ENCODE data around the gene PITPNM1. TPM values are rescaled to one million over a fixed set of nuclear protein-coding genes. Genes with fewer than 3 reads are reported as not detected.
"Not testable (repeated sequence)": the region's sequence is repeated elsewhere in the genome, so short reads cannot be mapped to it uniquely, and the experiment has no call there.

PITPNM1 gene
- polyA plus RNA-seq, 3 donors: 11.5 to 22.8 (median 11.7) TPM

DNA sequence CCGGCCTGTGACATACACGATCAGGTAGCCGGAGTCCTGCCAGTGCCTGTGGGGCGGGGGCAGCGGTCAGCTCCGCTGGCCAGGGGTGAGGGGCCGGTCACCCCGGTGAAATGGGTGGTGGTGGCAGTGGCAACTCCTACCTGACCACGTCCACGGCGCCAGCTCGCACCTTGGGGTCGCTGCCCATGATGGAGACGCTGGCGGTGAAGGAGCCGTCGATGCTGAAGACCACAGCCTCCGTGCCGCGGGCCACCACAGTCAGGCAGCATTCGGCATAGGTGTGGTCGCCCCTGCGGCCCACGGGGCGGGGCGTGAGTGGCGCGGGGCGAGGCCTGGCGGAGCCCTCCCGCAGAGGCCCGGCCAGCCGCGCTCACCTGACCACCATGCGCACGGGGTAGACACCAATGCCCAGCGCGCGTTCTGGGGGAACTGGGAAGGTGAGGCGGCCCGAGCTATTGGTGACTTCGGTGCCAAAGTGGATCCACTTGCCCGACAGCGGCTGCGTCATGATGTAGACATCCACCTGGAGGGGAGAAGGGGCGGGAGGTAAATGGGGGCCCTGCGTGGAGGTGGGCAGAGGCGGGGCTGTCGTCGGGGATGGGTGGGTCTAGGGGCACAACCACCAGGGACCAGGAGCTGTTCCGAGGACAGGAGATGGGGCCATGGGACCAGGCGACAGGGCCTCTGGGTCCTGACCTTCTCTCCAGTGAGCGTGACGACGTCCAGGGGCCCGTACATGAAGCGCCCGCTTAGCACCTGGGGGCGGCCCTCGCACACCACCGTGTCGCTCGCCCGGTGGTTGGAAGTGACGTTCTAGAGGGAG lies 11.4 kb downstream of the PITPNM1 start:
- H3K27ac ChIP-seq (ENCODE audit: low read depth, low read length): no peak overlapping the region
- 95 to 97% (median 96%) methylated on average over 60 to 65 of the region's 65 CpGs for WGBS, 3 donors

DNA sequence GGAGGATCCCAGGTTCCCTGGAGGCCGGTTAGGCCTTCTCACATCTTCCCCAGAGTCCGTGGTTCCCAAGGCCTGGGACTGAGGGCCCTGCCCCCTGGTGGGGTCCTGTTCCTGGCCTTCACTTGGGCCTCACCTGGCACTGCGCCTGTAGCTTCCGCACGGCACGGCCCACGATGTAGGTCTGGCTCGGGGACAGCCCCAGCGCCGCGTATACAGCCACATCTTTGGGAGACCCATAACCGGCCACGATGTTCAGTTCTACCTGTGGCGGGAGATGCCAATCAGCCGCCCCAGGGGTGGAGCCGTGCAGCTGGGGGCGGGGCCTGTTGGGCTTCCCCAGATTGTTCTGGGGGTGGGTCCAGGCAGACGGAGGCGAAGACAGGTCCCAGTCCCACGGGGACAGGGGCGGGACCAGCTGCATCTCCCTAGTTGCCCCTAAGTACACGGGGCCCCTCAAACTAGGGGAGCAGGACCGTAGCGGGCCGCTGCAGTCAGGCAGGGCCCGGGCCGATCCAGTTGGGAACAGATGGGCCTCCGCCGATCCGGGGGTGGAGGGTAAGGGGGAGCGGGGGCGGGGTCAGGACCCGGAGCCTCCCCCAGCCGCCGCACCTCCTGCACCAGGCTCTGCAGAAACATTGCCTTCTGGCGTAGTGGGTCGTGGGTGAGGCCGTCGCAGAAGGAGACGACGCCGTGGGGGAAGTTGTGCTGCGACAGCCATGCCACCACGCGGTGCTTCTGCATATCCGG lies 12.2 kb downstream of the PITPNM1 start:
- no peak overlapping the region for H3K27ac ChIP-seq (ENCODE audit: low read depth, low read length)
- WGBS, 3 donors: 82 to 87% (median 86%) methylated on average over 46 of the region's 46 CpGs

DNA sequence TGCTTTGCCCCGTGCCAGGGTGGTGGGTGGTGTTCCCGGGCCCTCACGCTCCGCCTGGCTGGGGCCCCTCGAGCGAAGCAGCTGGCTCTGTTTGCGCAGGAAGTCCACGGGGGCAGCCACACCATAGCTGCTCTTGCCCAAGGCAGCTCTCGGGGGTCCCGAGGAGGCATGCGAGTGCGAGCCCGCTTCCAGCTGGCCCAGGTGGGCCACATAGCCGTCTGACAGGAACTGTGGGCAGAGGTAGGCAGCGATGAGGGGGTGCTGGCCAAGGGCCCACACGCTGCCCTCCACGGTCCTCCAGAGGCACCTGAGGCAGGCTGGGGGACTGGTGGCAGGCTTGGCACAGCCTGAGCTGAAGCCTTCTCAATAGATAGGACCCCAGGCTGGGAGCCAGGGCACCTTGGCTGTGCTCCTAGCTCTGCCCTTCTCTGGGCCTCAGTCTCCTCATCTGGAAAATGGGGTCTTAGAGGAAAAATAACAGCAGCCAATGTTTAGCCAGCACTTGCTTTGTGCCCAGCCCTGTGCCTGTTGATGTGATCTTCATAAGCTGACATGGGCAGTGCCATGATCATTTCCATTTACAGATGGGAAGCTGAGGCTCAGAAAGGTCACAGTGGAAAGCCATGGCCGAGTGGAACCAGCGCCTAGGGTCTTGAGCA lies 13.0 kb downstream of the PITPNM1 start:
- no peak overlapping the region for H3K27ac ChIP-seq (ENCODE audit: low read depth, low read length)
- WGBS, 3 donors: 88 to 90% (median 89%) methylated on average over 19 of the region's 19 CpGs

DNA sequence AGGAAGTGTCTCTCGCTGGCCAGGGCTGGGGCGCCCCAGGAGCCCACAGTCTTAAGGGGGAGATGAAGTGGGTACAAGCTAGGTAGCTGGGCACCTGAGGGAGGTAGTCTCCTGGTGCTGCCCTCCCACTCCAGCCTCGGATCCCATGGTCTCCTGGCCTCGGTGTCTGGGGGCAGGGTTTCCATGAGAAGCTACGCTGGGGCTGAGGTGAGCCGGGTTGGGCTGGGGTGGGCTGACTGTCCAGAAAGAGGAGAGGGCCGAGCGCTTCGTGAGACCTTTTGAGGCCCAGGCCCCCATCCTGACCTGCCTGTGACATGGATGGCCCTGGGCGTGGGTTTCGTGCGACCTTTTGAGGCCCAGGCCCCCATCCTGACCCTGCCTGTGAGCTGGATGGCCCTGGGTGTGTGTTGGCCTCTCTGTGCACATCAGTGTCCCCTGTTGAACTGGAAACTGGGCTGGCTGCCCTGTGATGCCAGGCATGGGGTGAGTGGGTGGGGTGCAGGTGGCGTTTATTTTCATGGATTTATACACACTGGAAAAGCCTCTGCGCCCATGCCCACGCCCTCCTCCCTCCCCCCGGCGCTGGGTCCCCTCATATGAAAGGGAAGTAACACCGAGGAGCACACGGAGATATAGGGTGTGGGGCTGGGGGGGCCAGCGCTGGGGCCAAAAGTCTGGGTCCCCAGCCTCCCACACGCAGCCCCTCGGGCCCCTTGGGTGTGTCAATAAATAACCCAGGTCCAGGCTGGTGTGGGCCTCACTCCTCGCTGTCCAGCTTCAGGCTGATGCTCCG lies 13.7 kb downstream of the PITPNM1 start:
- no peak overlapping the region for H3K27ac ChIP-seq (ENCODE audit: low read depth, low read length)
- 85 to 89% (median 87%) methylated on average over 22 to 24 of the region's 24 CpGs for WGBS, 3 donors

DNA sequence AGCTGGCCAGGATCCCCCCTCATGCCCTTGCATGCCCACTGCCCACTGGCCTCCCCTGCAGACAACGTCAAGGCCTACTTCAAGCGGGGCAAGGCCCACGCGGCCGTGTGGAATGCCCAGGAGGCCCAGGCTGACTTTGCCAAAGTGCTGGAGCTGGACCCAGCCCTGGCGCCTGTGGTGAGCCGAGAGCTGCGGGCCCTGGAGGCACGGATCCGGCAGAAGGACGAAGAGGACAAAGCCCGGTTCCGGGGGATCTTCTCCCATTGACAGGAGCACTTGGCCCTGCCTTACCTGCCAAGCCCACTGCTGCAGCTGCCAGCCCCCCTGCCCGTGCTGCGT lies 14.5 kb downstream of the PITPNM1 start:
- no peak overlapping the region for H3K27ac ChIP-seq (ENCODE audit: low read depth, low read length)
- WGBS, 3 donors: 76 to 81% (median 81%) methylated on average over 14 to 15 of the region's 15 CpGs

DNA sequence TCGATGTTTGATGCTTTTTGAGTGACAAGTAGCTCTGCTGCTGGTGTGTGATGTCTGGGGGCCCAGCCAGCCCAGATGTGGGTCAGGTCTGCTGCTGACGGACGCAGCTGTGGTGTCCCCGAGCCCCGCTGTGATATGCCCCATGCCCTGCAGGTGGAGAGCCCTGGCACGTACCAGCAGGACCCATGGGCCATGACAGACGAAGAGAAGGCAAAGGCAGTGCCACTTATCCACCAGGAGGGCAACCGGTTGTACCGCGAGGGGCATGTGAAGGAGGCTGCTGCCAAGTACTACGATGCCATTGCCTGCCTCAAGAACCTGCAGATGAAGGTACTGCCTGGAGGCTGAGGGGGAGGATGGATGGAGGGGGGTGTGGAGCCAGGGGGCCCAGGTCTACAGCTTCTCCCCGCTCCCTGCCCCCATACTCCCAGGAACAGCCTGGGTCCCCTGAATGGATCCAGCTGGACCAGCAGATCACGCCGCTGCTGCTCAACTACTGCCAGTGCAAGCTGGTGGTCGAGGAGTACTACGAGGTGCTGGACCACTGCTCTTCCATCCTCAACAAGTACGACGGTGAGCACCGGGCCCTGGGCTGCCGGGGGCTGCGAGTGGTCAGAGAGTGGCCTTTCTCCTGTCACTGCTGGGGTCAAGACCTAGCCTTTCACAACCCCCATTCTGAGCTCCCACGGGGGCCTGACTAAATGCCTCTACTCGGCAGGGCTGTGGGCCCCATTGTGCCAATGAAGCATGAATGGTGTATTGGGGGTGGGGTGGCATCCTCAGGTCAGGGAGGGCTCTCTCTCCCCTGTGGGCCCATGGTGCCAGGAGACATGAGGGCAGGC lies 15.1 kb downstream of the PITPNM1 start:
- H3K27ac ChIP-seq (ENCODE audit: low read depth, low read length): no peak overlapping the region
- 88 to 89% (median 89%) methylated on average over 23 of the region's 23 CpGs for WGBS, 3 donors

DNA sequence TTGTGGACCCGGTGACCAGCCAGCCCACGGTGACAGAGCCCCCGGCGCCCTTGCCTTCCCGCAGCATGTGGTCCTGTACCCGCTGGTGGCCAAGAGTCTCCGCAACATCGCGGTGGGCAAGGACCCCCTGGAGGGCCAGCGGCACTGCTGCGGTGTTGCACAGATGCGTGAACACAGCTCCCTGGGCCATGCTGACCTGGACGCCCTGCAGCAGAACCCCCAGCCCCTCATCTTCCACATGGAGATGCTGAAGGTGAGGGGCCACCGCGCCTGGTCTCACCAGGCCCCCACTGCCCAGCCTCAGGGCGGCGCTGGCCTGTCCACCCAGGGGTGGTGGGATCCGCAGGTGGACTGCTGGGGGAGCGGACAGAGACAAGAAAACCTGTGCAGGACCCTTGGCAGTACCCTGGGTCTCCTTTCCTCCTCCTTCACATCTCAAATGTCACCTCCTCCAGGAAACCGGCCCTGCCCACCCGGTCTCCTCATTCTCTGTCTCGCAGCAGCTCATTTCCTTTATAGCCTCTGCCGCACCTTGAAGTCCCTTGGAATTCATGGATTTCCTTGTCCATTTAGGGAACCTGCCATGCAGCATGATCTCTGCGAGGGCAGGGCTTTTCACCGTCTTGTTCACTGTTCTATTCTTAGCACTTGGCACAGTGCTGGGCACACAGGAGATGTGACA lies 15.8 kb downstream of the PITPNM1 start:
- no peak overlapping the region for H3K27ac ChIP-seq (ENCODE audit: low read depth, low read length)
- WGBS, 3 donors: 86 to 90% (median 87%) methylated on average over 20 to 25 of the region's 25 CpGs

DNA sequence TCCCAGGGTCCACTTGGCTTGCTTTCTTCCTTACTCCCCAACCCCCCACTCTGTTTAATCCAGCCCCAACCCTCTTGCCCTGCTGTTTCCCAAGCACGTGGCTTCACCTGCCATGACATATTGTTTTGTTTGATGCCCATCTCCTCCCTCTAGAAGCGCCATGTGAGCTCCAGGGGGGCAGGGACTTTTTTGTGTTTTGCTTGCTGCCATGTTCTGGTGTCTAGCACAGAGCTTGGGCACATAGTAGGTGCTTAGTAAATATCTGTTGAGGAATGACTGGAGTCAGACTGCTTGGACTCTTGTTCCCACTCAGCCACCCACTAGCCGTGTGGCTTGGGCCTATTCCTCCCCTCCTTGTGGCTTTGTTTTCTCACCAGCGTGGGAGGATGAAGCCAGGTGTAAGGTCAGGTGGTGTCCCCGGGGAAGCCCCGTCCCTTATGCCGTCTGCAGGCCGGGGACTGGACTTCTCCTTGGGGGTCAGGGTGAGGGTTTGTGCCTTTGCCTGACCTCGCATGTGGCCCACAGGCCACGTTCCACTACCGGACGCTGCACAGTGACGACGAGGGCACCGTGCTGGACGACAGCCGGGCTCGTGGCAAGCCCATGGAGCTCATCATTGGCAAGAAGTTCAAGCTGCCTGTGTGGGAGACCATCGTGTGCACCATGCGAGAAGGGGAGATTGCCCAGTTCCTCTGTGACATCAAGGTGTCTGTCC lies 18.5 kb downstream of the PITPNM1 start:
- H3K27ac ChIP-seq (ENCODE audit: low read depth, low read length): no peak overlapping the region

DNA sequence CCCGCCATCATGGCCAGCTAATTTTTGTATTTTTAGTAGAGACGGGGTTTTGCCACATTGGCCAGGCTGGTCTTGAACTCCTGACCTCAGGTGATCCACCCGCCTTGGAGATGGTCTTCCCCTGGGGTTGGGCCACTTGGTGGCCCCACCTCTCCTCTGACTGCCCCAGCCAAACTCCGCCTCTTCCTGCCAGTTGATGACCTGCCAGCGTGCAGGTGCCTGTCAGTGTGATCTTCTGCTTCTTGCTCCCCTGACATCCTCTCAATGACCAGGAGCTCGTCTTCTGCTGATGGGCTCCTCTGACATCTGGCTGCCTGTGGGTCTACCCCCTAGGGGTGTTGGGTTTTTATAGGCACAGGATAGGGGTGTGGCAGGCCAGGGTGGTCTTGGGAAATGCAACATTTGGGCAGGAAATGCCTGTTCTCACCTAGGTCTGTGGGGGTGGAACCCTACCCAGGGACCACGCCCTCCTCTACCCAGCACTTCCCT lies 19.2 kb downstream of the PITPNM1 start:
- H3K27ac ChIP-seq (ENCODE audit: low read depth, low read length): not testable (repeated sequence)
- 72 to 80% (median 77%) methylated on average over 7 of the region's 7 CpGs for WGBS, 3 donors

More for the DNA sequence above, 18.5 kb downstream of the PITPNM1 start:
- 83 to 89% (median 85%) methylated on average over 20 of the region's 20 CpGs for WGBS, 3 donors

DNA sequence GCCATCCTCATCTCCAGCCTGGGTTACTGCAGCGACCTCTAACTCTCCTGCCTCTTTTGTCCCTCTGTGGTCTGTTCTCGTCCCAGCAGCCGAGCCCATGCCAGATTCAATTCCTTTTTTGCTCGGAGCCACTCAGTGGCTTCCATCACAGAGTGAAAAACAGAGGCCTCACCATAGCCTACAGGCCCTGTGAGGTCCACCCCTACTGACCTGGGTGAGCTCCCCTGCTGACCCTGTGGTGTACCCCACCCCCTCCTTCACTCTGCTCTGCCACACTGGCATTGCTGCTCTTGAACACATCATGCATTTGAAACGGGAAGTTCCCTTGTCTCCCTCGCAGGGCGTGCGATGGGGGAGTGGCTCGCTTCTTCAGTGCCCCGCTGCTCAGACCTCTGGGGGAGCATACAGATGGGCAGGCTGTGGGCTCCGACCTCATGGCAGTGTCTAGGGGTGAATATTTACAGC lies 20.3 kb downstream of the PITPNM1 start:
- WGBS, 3 donors: 49 to 84% (median 61%) methylated on average over 11 of the region's 11 CpGs
- no peak overlapping the region for H3K27ac ChIP-seq (ENCODE audit: low read depth, low read length)

DNA sequence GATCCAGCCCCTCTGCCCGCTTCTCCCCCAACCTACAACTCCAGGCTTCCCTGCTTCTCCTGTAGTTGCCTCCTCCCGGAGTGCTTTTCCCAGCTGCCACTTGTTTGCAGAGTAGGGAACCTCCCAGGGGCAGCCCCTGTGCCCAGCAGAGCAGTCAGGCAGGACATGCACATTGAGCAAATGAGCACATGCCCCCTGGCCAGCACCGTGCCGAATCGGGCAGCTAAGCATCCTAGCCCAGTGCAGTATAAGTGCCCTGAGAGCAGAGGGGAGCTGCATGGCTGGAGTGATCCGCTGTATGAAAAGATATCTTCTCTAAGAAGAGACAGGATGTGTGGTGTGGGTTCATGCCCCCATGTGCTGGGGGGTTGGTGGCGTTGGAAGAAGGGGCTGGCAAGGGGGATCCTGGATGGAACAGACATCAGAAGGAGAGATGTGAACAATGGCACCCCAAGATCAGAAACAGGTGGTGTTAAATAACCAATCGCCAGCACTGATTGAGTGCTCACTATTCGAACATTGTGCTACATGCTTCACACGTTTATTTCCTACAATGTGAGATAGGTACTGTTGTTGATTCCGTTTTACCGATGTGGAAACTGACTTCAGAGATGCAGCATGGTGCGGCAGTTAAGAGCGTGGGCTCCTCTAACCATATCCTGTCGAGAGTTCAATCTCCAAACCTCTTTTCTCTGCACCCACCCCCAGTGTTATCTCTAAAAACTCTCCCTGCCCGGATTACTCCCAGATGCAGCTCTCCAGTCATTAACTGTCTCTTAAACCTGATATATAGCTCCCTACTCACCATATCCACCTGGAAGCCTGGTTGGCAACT lies 21.1 kb downstream of the PITPNM1 start:
- 83 to 84% (median 84%) methylated on average over 16 of the region's 16 CpGs for WGBS, 3 donors
- H3K27ac ChIP-seq (ENCODE audit: low read depth, low read length): no peak overlapping the region

DNA sequence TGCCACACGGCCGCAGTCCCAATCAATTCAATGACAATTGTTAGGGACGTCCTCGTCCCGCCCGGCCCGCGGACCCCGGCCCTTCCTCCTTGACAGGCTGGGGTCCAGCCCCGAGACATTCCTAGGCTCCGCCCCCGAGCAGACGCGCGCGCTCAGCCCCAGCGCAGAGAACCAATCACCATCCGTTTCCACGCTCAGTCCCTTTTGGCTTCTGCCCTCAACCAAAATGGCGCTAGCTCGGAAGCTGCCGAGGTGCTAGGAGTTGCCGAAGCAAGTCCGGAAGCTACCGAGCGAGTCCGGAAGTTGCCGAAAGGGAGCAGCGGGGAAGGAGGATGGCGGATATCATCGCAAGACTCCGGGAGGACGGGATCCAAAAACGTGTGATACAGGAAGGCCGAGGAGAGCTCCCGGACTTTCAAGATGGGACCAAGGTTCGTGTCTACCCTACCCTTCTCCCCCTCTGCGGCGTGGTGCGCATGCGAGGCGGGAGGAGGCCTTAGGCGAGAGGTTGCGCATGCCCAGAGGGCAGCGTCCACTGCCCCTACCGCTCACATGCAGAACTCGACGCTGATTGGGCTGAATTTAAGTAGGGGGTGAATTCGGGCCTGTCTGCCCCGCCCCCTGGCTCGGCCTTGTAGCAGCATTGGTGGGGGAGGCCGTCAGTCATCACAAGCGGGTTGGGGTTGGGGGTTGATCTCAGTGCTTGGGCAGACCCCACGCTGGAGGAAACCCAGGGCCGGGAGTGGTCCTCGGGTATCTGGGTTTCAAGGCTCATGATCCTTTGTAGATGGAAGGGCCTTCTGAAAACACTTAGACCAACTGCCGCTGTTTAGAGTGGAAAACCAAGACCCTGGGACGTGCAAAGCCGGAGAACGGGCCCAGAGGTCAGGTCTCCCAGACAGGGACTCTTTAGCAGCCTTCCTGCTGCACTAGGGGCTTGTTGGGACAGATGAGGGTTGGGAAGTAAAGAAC lies 22.1 kb downstream of the PITPNM1 start, which contains the start of gene AIP:
Gene AIP (plus strand): TSS at position 200 of the 972 bp plus-strand sequence. CDS start 133 bp downstream, at position 333.
- 10 to 11% (median 10%) methylated on average over 60 of the region's 60 CpGs for WGBS, 3 donors
- H3K27ac ChIP-seq (ENCODE audit: low read depth, low read length): no peak within 1 kb of the TSS

DNA sequence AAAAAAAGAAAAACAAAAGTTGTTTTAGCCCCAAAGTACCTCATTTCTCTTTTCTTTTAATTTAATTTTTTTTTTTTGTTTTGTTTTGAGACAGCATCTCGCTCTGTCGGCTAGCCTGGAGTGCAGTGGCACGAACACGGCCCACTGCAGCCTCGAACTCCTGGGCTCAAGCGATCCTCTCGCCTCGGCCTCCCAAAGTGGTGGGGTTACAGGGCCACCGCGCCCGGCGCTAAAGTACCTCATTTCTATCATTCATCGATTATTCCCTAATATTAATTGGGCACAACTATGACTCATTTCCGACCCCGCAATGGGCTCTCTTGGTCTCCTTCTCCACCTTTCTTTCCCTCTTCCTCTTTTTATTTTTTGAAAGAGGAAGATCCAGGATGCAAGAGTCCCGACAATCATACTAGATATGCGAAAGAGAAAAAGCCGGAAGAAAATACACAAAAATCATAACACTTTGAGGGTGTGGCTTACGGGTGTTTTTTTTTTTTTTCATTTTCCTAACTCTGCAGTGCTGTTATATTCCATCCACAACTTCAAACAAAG lies 22.8 kb downstream of the PITPNM1 start:
- no peak overlapping the region for H3K27ac ChIP-seq (ENCODE audit: low read depth, low read length)
- 38 to 43% (median 38%) methylated on average over 19 of the region's 19 CpGs for WGBS, 3 donors
